Mesenteric fat pad (tissue), 1 donor: ENCODE data around the gene MSGN1. TPM values are rescaled to one million over a fixed set of nuclear protein-coding genes. Genes with fewer than 3 reads are reported as not detected.

Experiments used
- DNase-seq: peaks from one replicate; pipeline ENCODE4 v3.0.0-alpha.2; 2020; ENCODE audit warnings: low spot score
- total RNA-seq: library from RNA; stranded (reverse); fragmentation: NEBNext Ultra II Directional; extraction: Animal tissue kit (Norgen Biotek cat#: 25700); gene quantifications from one replicate; pipeline ENCODE4 v1.2.1, GENCODE V29; 2021
- donor health status: DM: yes; HTN: yes; CAD: no.

MSGN1 gene
- total RNA-seq, 1 donor from 2014 or later, result not detected

DNA sequence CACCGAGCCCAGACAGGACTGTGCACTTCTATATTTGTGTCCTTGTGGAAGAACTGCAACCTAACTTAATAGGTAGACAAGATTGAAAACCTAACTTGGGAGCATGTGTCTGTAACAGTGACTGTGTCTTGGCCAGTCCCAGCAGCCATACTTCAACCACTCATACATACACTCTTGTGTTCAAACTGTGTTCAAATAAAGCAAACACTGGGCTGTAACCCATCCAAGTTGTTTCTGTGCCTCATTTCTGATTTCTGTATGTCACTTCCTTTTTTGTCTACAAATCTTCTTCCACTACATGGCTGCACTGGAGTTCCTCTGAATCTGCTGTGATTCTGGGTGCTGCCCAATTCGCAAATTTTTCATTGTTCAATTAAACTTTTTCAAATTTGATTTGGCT, 31.0 kb downstream of the MSGN1 start:
- no peak for DNase-seq

DNA sequence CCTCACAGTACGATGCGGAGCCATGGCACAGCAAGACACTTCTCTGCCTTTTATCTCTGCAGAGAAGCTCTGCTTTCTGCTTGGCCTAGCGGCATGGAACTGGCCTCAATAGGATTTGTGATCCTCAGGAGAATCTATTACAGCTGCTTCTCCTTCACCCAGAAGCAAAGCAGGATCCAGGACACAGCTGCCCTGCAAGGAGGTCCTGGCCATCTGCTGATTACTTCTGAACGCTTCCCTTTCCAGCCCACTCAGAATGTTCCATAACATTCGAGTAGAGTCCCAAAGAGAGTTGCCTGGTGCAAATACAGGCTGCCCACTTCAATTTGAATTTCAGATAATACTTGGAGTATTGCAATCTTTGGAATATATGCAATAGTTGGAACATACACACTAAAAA, 33.0 kb downstream of the MSGN1 start:
- DNase-seq, result no peak

DNA sequence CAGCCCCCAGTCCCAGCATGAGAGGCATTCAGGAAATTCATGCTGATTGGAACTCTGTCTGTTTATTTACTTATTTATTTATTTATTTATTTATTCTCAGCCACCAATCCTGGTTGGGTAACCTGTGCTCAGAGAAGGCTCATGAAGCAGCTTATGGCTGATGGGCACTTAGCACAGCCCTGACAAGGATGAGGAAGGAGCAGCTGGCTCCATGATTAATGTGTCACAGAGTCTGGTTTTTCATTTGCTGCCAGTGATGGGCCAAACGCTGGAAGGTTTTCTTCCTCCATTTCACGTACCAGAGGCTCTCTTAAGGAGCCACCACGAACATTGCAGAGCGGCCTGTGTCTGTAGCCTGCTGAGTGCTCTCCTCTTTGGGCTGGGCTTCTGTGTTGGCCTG, 33.9 kb downstream of the MSGN1 start:
- DNase-seq, result no peak

GRCh38 chr2:17851731-17852585, 35.7 kb downstream of the MSGN1 start:
- DNase-seq, result no peak

DNA sequence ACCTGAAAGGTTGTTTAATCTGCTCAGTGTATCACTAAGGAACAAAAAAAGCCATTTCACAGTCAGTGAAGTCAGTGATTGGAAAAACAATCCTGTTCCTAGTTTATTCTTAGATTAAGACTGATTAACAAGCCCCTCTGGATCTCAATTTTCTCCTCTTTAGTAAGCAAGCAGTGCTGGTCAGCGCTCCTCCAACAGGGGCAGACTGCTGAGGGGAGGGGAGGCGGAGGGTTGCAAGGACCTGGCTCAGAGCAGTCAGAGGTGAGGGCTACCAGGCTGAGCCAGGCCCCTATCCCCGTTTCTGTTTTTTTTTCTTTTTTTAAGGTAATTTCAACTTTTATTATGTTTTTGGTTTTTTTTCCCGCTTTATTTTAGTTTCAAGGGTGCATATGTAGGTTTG, 37.5 kb downstream of the MSGN1 start:
- DNase-seq, result no peak

GRCh38 chr2:17857021-17857420, 40.8 kb downstream of the MSGN1 start:
- no peak for DNase-seq

- DNase-seq, result no peak
Observed at GRCh38 chr2:17858064-17858463, 41.8 kb downstream of the MSGN1 start.

- DNase-seq, result no peak
Observed at GRCh38 chr2:17863539-17863938, 47.3 kb downstream of the MSGN1 start.

- no peak for DNase-seq
Observed at GRCh38 chr2:17864676-17865075, 48.4 kb downstream of the MSGN1 start.

DNA sequence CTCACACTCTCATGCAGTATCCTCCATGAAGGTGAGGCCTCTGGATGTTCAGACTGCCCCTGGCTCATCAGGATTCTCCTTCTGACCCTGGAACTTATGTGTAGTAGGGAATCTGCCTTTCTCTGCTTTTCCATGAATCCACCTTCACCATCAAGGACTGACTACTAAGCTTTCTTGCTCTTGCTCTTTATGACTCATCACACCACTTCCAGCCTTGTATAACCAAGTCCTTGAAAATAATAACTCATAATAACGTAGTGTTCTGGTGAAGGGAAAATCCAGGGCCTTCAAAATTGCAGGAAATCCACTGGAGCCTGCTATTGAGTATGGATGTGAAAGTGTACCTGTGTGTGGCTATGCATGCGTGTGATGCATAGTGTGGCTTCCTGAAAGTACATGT, 50.9 kb downstream of the MSGN1 start:
- DNase-seq, result no peak

Other genes starting within 250 kb of the MSGN1 start
- 10.9 TPM for gene SMC6, start 62.6 kb upstream of the MSGN1 start, total RNA-seq
- gene GEN1, start 62.3 kb upstream of the MSGN1 start, total RNA-seq, result 5.1 TPM
- 1.1 TPM for gene KCNS3, start 62.2 kb downstream of the MSGN1 start, total RNA-seq